Sigmoid colon (tissue), 4 donors: Measurements from ENCODE around the gene MTMR1.

Source experiments
- CTCF ChIP-seq, 4 experiments: fragments of 450-650 bp in 3 of 4; fragments of 200-600 bp in 1 of 4; IDR thresholded peaks; one replicate each; pipeline ENCODE4 v1.5.1; 2016 to 2019; ENCODE audit warnings: antibody characterized with exemption in 4 of 4, mild to moderate bottlenecking in 3 of 4, moderate library complexity in 2 of 4
- POLR2AphosphoS5 ChIP-seq, 4 donors: sonication (generic); formaldehyde crosslinking; IDR thresholded peaks; one replicate each; pipeline ENCODE4 v1.6.1; 2017; ENCODE audit warnings: antibody characterized with exemption in 4 of 4

GRCh38 chrX:150649096-150649870 is 43.9 kb upstream of the MTMR1 start:
- TF ChIP-seq POLR2AphosphoS5 (IDR thresholded peaks at IDR 0.05) (no peak), CTCF (IDR thresholded peaks at IDR 0.05) (no peak)
